Endodermal cell (in vitro differentiated cells): ENCODE results near the gene CDKL5. TPM values are rescaled to one million over a fixed set of nuclear protein-coding genes. Genes with fewer than 3 reads are reported as not detected.

Experiments
- DNase-seq: peaks from one replicate; pipeline ENCODE4 v3.0.0-alpha.2; 2017
- H3K27ac ChIP-seq: 2 replicates; pipeline ENCODE4 v1.5.1; 2013; ENCODE audit warnings: mild to moderate bottlenecking, low read depth, low read length, moderate library complexity
- H3K27me3 ChIP-seq: 2 replicates; pipeline ENCODE4 v1.6.1; 2013; ENCODE audit warnings: mild to moderate bottlenecking, low read length, moderate library complexity; ENCODE audit not compliant: insufficient read depth, control insufficient read depth, poor library complexity, severe bottlenecking
- H3K36me3 ChIP-seq: 2 replicates; pipeline ENCODE4 v1.7.0; 2013; ENCODE audit warnings: mild to moderate bottlenecking, low read length, moderate library complexity; ENCODE audit not compliant: control insufficient read depth, insufficient read depth
- H3K4me1 ChIP-seq: one replicate; pipeline ENCODE4 v1.7.0; 2013; ENCODE audit warnings: low read length; ENCODE audit not compliant: control insufficient read depth, insufficient read depth
- H3K4me3 ChIP-seq: 2 replicates; pipeline ENCODE4 v1.5.1; 2013; ENCODE audit warnings: mild to moderate bottlenecking, low read length, moderate library complexity
- H3K9ac ChIP-seq: 2 replicates; pipeline ENCODE4 v1.6.1; 2013; ENCODE audit warnings: mild to moderate bottlenecking, low read length, moderate library complexity; ENCODE audit not compliant: poor library complexity, severe bottlenecking; ENCODE audit errors: extremely low read depth
- H3K9me3 ChIP-seq: 2 replicates; pipeline ENCODE4 v1.6.1; 2013; ENCODE audit warnings: mild to moderate bottlenecking, low read length, moderate library complexity; ENCODE audit not compliant: control insufficient read depth
- H3K27ac Mint-ChIP-seq: 2 replicates; pipeline ENCODE4 v1.8.0; 2020; ENCODE audit warnings: mixed read lengths
- H3K27me3 Mint-ChIP-seq: 2 replicates; pipeline ENCODE4 v1.8.0; 2021; ENCODE audit warnings: mild to moderate bottlenecking, mixed read lengths; ENCODE audit not compliant: insufficient read depth
- H3K36me3 Mint-ChIP-seq: 2 replicates; pipeline ENCODE4 v1.8.0; 2020; ENCODE audit warnings: low read depth, mixed read lengths
- H3K4me1 Mint-ChIP-seq: 2 replicates; pipeline ENCODE4 v1.8.0; 2020; ENCODE audit warnings: mixed read lengths
- H3K4me3 Mint-ChIP-seq: 2 replicates; pipeline ENCODE4 v1.8.0; 2020; ENCODE audit warnings: mild to moderate bottlenecking, moderate library complexity, mixed read lengths
- H3K9me3 Mint-ChIP-seq: 2 replicates; pipeline ENCODE4 v1.8.0; 2020; ENCODE audit warnings: mild to moderate bottlenecking, mixed read lengths
- CTCF ChIP-seq: fragments of 200-600 bp; sonication (generic); conservative IDR thresholded peaks from 2 replicates; pipeline ENCODE4 v1.5.0; 2021; ENCODE audit warnings: antibody characterized with exemption, mild to moderate bottlenecking
- WGBS, 2 experiments: methylation state at CpG; one replicate each; pipeline versions ENCODE4 v1.1.5 to v1.1.7; 2013; ENCODE audit warnings: missing lambda C conversion rate in 2 of 2, mixed read lengths in 1 of 2; ENCODE audit not compliant: insufficient coverage in 1 of 2, insufficient read length in 1 of 2; 5-methylcytosine and 5-hydroxymethylcytosine counted together
- total RNA-seq, 2 donors: library from RNA; stranded (reverse); fragmentation: NEBNext Ultra II Directional in 1 of 2; extraction: Animal tissue kit (Norgen Biotek cat#: 25700) in 1 of 2; gene quantifications; 2 replicates in 1 of 2; 3 replicates in 1 of 2; pipeline ENCODE4 v1.2.1, GENCODE V29; 2021

The CDKL5 gene
- total RNA-seq, 2 donors from 2014 or later: 18.2 to 19.3 TPM

GRCh38 chrX:18406531-18407266 lies 18.7 kb upstream of the CDKL5 start:
- H3K4me3 ChIP-seq: no peak overlapping the region

DNA sequence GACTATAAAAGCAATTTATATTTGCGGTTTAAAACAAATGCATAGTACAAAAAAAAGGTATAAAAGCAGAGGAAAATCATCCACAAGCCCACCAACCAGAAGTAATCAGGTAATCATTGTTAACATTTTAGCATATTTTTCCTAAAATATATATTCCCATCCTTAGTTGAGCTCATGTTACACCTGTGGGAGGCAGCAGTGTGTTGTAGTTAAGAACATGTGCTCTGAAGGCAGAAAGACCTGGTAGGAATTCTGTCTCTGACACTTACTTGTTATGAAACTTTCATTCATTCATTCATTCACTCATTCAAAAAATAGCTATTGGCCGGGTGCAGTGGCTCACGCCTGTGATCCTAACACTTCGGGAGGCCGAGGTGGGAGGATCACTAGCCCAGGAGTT lies 15.4 kb upstream of the CDKL5 start:
- DNase-seq: no peak
- H3K4me3 Mint-ChIP-seq: no peak overlapping the region
- H3K27ac Mint-ChIP-seq: no peak overlapping the region

More at GRCh38 chrX:18406531-18407266, 18.7 kb upstream of the CDKL5 start:
- Histone ChIP-seq H3K4me1 (no peaks in the 10 kb centered on the region), H3K36me3 (no peaks in the 10 kb centered on the region), H3K27me3 (no peaks in the 10 kb centered on the region), H3K27ac (no peak overlapping the region), H3K9me3 (no peaks in the 10 kb centered on the region), H3K9ac (no peak overlapping the region)
- H3K27me3 Mint-ChIP-seq: no peaks in the 10 kb centered on the region
- no peaks in the 10 kb centered on the region for H3K36me3 Mint-ChIP-seq
- peaks cover 60% of the 10 kb centered on the region for H3K9me3 Mint-ChIP-seq
- TF ChIP-seq CTCF: no peak
- H3K27ac Mint-ChIP-seq: no peak overlapping the region
- 87 to 94% methylated on average over 3 to 8 of the region's 8 CpGs for WGBS, 2 experiments
- H3K4me3 Mint-ChIP-seq: no peak overlapping the region
- DNase-seq: no peak
- H3K4me1 Mint-ChIP-seq: no peaks in the 10 kb centered on the region

DNA sequence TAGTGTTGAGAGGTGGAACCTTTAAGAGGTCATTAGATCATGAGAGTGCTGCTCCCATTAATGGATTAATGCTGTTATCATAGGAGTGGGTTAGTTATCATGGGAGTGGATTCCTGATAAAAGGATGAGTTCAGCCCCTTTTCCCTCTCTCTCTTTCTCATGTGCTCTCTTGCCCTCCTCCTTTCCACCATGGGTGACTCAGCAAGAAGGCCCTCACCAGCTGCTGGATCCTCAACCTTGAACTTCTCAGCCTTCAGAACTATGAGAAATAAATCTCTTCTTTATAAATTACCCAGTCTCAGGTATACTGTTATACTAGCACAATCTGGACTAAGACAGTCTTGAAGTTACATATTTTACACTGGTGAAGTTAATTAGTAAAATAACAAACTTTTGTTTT lies 10.0 kb upstream of the CDKL5 start:
- no peak for DNase-seq
- no peak for TF ChIP-seq CTCF
- H3K36me3 Mint-ChIP-seq: no peaks in the 10 kb centered on the region
- Histone ChIP-seq H3K4me3 (no peak overlapping the region), H3K36me3 (no peaks in the 10 kb centered on the region), H3K27me3 (no peaks in the 10 kb centered on the region), H3K9me3 (no peaks in the 10 kb centered on the region), H3K4me1 (no peaks in the 10 kb centered on the region), H3K9ac (no peak overlapping the region), H3K27ac (no peak overlapping the region)
- H3K4me1 Mint-ChIP-seq: no peaks in the 10 kb centered on the region
- H3K27me3 Mint-ChIP-seq: no peaks in the 10 kb centered on the region
- H3K27ac Mint-ChIP-seq: no peak overlapping the region
- peaks cover 48% of the 10 kb centered on the region for H3K9me3 Mint-ChIP-seq
- no peak overlapping the region for H3K4me3 Mint-ChIP-seq

More for the DNA sequence above, 15.4 kb upstream of the CDKL5 start:
- H3K27me3 Mint-ChIP-seq: no peaks in the 10 kb centered on the region
- Histone ChIP-seq H3K4me1 (no peaks in the 10 kb centered on the region), H3K9ac (no peak overlapping the region), H3K36me3 (no peaks in the 10 kb centered on the region), H3K4me3 (no peak overlapping the region), H3K27ac (no peak overlapping the region), H3K9me3 (no peaks in the 10 kb centered on the region), H3K27me3 (no peaks in the 10 kb centered on the region)
- whole genome bisulfite sequencing, 2 experiments: 88 to 94% methylated on average over 3 to 4 of the region's 5 CpGs
- no peaks in the 10 kb centered on the region for H3K36me3 Mint-ChIP-seq
- no peaks in the 10 kb centered on the region for H3K4me1 Mint-ChIP-seq
- TF ChIP-seq CTCF: peak; percentile 58
- peaks cover 51% of the 10 kb centered on the region for H3K9me3 Mint-ChIP-seq
